GM10266 (cell line): ENCODE measurements around the gene PTPRD.

Source experiments
- DNase-seq: peaks from one replicate; pipeline ENCODE4 v3.0.0; 2012; ENCODE audit errors: extremely low spot score
- TF ChIP-seq, protein P1 (sequence below): IDR thresholded peaks from 2 replicates; pipeline ENCODE4 v1.5.1; 2012; ENCODE audit warnings: mild to moderate bottlenecking, low read depth; ENCODE audit not compliant: control insufficient read depth, insufficient read depth; ENCODE audit errors: missing control alignments

The PTPRD gene

GRCh38 chr9:8280811-8281210 is 2332.0 kb downstream of the PTPRD start:
- no peak for DNase-seq
- TF ChIP-seq, protein P1, sequence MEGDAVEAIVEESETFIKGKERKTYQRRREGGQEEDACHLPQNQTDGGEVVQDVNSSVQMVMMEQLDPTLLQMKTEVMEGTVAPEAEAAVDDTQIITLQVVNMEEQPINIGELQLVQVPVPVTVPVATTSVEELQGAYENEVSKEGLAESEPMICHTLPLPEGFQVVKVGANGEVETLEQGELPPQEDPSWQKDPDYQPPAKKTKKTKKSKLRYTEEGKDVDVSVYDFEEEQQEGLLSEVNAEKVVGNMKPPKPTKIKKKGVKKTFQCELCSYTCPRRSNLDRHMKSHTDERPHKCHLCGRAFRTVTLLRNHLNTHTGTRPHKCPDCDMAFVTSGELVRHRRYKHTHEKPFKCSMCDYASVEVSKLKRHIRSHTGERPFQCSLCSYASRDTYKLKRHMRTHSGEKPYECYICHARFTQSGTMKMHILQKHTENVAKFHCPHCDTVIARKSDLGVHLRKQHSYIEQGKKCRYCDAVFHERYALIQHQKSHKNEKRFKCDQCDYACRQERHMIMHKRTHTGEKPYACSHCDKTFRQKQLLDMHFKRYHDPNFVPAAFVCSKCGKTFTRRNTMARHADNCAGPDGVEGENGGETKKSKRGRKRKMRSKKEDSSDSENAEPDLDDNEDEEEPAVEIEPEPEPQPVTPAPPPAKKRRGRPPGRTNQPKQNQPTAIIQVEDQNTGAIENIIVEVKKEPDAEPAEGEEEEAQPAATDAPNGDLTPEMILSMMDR, result no peak

DNA sequence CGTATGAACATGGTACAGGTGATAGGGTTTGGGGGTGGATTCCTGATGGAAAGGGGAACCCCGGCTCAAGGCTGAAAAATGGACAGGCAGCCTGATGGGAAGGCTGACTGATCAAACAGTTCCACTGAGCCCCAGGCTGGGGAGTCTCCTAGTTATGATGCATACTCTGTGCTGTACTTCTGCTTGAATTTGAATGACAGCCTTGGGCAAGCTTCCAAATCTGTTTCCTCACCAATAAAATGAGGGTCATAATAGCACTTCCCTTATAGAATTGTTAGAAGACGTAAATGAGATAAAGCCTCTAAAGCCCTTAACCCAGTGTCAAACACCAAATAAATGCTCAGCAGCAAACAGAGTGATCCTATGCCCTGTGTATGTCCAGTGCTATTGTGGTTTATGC is 2334.8 kb downstream of the PTPRD start:
- DNase-seq, result no peak

DNA sequence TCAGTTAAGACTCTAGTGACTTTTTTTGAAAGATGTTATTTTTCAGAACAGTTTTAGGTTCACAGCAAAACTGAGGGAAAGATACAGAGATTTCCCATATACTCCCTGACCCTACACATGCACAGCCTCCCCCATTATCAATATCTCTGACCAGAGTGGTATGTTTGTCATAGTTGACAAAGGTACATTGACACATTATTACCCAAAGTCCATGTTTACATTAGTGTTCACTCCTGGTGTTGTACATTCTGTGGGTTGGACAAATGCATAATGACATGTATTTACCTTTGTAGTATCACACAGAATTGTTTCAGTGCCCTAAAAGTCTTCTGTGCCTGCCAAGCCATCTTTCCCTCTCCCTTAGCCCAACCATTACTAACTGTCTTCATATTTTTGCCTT is 2342.6 kb downstream of the PTPRD start:
- TF ChIP-seq, protein P1, result no peak
- DNase-seq, result no peak

More for the DNA sequence above, 2334.8 kb downstream of the PTPRD start:
- TF ChIP-seq, protein P1, result no peak

- no peak for DNase-seq
- TF ChIP-seq, protein P1, result no peak
These were observed 2343.9 kb downstream of the PTPRD start for GRCh38 chr9:8268881-8269280.

GRCh38 chr9:8268216-8268878 is 2344.5 kb downstream of the PTPRD start:
- no peak for DNase-seq
- TF ChIP-seq, protein P1, result no peak

DNA sequence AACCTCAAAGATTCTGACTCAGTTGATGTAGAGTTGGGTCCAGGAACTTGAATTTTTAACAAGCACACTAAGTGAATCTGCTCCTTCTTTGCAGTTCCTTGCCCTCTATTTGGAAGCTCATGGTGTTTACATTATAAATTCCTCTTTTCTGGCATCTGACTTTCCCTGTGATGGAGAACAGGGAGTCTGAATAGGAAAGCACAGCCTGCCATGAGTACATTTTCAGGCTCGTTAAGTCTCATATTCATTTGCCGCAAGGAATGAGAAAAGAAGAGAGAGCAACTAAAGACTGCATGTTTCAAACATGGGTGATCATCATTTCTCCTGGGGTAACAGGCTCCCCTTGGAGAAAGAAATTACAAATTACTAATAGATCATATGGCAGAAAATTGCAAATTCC is 2345.2 kb downstream of the PTPRD start:
- TF ChIP-seq, protein P1, result no peak
- DNase-seq, result no peak

- TF ChIP-seq, protein P1, result no peak
- DNase-seq, result no peak
These were observed 2345.9 kb downstream of the PTPRD start for GRCh38 chr9:8266861-8267260.
